Keratinocyte (primary cell): ENCODE data around the gene IQGAP3. TPM values are rescaled to one million over a fixed set of nuclear protein-coding genes. Genes with fewer than 3 reads are reported as not detected.

ENCODE experiments used
- DNase-seq: peaks from one replicate; pipeline ENCODE4 v3.0.0-alpha.2; 2011; ENCODE audit warnings: low read depth, missing footprints, low spot score
- FAIRE-seq: peaks from 2 replicates; lab custom pipeline; 2011; peaks lifted over from hg19 to GRCh38; lab: Jason Lieb, UNC
- H2AFZ ChIP-seq: 2 replicates; pipeline ENCODE4 v1.6.0; 2012; ENCODE audit warnings: low read length, control low read depth, inconsistent platforms; ENCODE audit not compliant: control insufficient read depth
- H3K27ac ChIP-seq: 2 replicates; pipeline ENCODE4 v1.5.1; 2011; ENCODE audit warnings: low read length; ENCODE audit not compliant: control insufficient read depth, insufficient read depth
- H3K27me3 ChIP-seq: 3 replicates; pipeline ENCODE4 v1.6.0; 2011; ENCODE audit warnings: low read length; ENCODE audit not compliant: control insufficient read depth, insufficient read depth; ENCODE audit errors: extremely low read depth
- H3K36me3 ChIP-seq, 2 experiments: 2 replicates in 1 of 2; 3 replicates in 1 of 2; pipeline ENCODE4 v1.5.1; 2011; ENCODE audit warnings: low read length in 2 of 2, mild to moderate bottlenecking in 1 of 2; ENCODE audit not compliant: control insufficient read depth in 2 of 2, insufficient read depth in 2 of 2; ENCODE audit errors: extremely low read depth in 1 of 2
- H3K4me1 ChIP-seq: 3 replicates; pipeline ENCODE4 v1.5.1; 2011; ENCODE audit warnings: low read length; ENCODE audit not compliant: control insufficient read depth, insufficient read depth; ENCODE audit errors: extremely low read depth
- H3K4me2 ChIP-seq: 3 replicates; pipeline ENCODE4 v1.6.0; 2011; ENCODE audit warnings: low read depth, low read length; ENCODE audit not compliant: control insufficient read depth, insufficient read depth; ENCODE audit errors: extremely low read depth
- H3K4me3 ChIP-seq, 3 experiments: fragments of 200-600 bp in 1 of 3; sonication (generic) in 1 of 3; 2 replicates in 2 of 3; 3 replicates in 1 of 3; pipeline ENCODE4 v1.5.1; 2011 to 2016; ENCODE audit warnings: low read length in 3 of 3, mild to moderate bottlenecking in 3 of 3, control low read depth in 2 of 3, inconsistent platforms in 1 of 3, low read depth in 1 of 3, mixed read lengths in 1 of 3, mixed run types in 1 of 3, moderate library complexity in 1 of 3; ENCODE audit not compliant: control insufficient read depth in 2 of 3, insufficient read depth in 2 of 3; ENCODE audit errors: extremely low read depth in 1 of 3
- H3K79me2 ChIP-seq: 2 replicates; pipeline ENCODE4 v1.6.0; 2012; ENCODE audit warnings: low read length; ENCODE audit not compliant: control insufficient read depth, insufficient read depth
- H3K9ac ChIP-seq: 3 replicates; pipeline ENCODE4 v1.6.0; 2011; ENCODE audit warnings: low read length; ENCODE audit not compliant: control insufficient read depth, insufficient read depth; ENCODE audit errors: extremely low read depth
- H3K9me1 ChIP-seq: 3 replicates; pipeline ENCODE4 v1.6.0; 2011; ENCODE audit warnings: low read length; ENCODE audit not compliant: control insufficient read depth, insufficient read depth; ENCODE audit errors: extremely low read depth
- H3K9me3 ChIP-seq: 2 replicates; pipeline ENCODE4 v1.5.1; 2012; ENCODE audit warnings: low read depth, low read length; ENCODE audit not compliant: control insufficient read depth
- H4K20me1 ChIP-seq: 3 replicates; pipeline ENCODE4 v1.6.0; 2011; ENCODE audit warnings: low read length; ENCODE audit not compliant: control insufficient read depth, insufficient read depth; ENCODE audit errors: extremely low read depth
- EZH2 ChIP-seq: IDR thresholded peaks from one replicate; pipeline ENCODE4 v1.6.1; 2012; ENCODE audit warnings: inconsistent platforms, mild to moderate bottlenecking, low read length, moderate library complexity
- dilution Hi-C: fragments of 300-500 bp; cut with MboI; formaldehyde crosslinking; loops from one replicate; pipeline ENCODE4 v1.7.0; 2020; ENCODE audit warnings: low sequenced_read_pairs; ENCODE audit not compliant: extremely low pct_ligation_motif_present
- polyA plus RNA-seq, 5 experiments: library from polyadenylated mRNA; depleted of rRNA in 3 of 5; stranded (reverse) in 3 of 5; stranded (forward) in 1 of 5; unstranded in 1 of 5; fragments of >200 nt; gene quantifications; 1 replicate in 1 of 5; 2 replicates in 3 of 5; 3 replicates in 1 of 5; pipeline versions ENCODE4 v1.2.1 to v1.2.3, GENCODE V29; 2011 to 2012; ENCODE audit warnings: missing spikeins in 2 of 5, low read depth in 1 of 5, low replicate concordance in 1 of 5
- TF ChIP-seq, protein P1 (sequence below), 3 experiments: IDR thresholded peaks in 1 of 3; conservative IDR thresholded peaks in 1 of 3; optimal IDR thresholded peaks in 1 of 3; 2 replicates in 2 of 3; 3 replicates in 1 of 3; pipeline versions ENCODE3 to v1.5.1; 2011; ENCODE audit warnings: low read length in 3 of 3, mild to moderate bottlenecking in 3 of 3, moderate library complexity in 2 of 3, control low read depth in 1 of 3, inconsistent platforms in 1 of 3; ENCODE audit not compliant: insufficient read depth in 2 of 3; ENCODE audit errors: extremely low read depth in 1 of 3

Gene IQGAP3
- polyA plus RNA-seq, 1 donor (not counting 4 experiments of a cell fraction or from before 2014, with no cell fraction given): 5.3 TPM

DNA sequence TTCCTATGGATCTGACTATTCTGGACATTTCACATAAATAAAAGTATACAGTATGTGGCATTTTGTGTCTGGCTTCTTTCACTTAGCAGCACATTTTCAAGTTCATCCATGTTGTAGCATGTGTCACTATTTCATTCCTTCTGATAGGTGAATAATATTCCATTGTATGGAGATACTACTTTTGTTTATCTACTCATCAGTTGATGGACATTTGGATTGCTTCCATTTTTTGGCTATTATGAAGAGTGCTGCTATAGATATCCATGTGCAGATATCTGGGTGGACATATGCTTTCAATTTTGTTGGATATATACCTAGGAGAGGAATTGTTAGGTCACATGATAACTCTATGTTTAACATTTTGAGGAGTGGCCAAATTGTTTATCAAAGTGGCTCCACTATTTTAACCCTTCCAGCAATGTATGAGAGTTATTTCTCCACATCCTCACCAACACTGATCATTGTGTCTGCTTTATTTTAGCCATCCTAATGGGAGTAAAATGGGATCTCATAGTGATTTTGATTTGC is 49.9 kb downstream of the IQGAP3 start:
- TF ChIP-seq, protein P1, sequence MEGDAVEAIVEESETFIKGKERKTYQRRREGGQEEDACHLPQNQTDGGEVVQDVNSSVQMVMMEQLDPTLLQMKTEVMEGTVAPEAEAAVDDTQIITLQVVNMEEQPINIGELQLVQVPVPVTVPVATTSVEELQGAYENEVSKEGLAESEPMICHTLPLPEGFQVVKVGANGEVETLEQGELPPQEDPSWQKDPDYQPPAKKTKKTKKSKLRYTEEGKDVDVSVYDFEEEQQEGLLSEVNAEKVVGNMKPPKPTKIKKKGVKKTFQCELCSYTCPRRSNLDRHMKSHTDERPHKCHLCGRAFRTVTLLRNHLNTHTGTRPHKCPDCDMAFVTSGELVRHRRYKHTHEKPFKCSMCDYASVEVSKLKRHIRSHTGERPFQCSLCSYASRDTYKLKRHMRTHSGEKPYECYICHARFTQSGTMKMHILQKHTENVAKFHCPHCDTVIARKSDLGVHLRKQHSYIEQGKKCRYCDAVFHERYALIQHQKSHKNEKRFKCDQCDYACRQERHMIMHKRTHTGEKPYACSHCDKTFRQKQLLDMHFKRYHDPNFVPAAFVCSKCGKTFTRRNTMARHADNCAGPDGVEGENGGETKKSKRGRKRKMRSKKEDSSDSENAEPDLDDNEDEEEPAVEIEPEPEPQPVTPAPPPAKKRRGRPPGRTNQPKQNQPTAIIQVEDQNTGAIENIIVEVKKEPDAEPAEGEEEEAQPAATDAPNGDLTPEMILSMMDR (optimal IDR thresholded peaks at IDR 0.05 in 1 of 3, IDR thresholded peaks at IDR 0.05 in 1 of 3, conservative IDR thresholded peaks at IDR 0.05 in 1 of 3; ENCODE audit: extremely low read depth in 1 of 3, insufficient read depth in 2 of 3, low read length in 3 of 3): no peak
- TF ChIP-seq EZH2: no peak

DNA sequence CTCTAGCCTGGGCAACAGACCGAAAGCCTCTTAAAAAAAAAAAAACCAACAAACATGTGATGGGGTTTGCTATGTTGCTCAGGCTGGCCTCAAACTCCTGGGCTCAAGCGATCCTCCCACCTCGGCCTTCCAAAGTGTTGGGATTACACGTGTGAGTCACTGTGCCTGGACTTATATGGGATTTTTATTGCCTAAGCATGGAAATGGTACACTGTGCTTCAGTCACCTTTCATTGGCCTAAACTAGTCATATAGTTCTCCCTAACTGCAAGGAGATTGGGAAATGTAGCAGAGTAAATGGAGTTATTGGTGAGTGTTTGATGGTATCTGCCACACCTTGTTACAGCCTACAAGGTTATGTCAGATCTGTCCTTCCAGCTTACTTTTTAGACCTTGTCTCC is 54.6 kb downstream of the IQGAP3 start:
- TF ChIP-seq, protein P1 (optimal IDR thresholded peaks at IDR 0.05 in 1 of 3, IDR thresholded peaks at IDR 0.05 in 1 of 3, conservative IDR thresholded peaks at IDR 0.05 in 1 of 3; ENCODE audit: extremely low read depth in 1 of 3, insufficient read depth in 2 of 3, low read length in 3 of 3): no peak
- no peak for TF ChIP-seq EZH2
- no peak for DNase-seq

More for the DNA sequence above, 49.9 kb downstream of the IQGAP3 start:
- no peaks in the 10 kb centered on the region for H3K4me1 ChIP-seq
- no peak overlapping the region for H3K27ac ChIP-seq
- no peaks in the 10 kb centered on the region for H3K27me3 ChIP-seq
- H3K9me3 ChIP-seq: no peaks in the 10 kb centered on the region
- no peak for FAIRE-seq
- peaks cover 0 to 16% of the 10 kb centered on the region in 2 experiments for H3K36me3 ChIP-seq
- no peaks in the 10 kb centered on the region for H4K20me1 ChIP-seq
- no peak overlapping the region for H2AFZ ChIP-seq
- no peak overlapping the region for H3K9ac ChIP-seq
- DNase-seq: no peak
- no peak overlapping the region for H3K4me2 ChIP-seq
- dilution Hi-C loops: no loop called here
- no peak overlapping the region for H3K4me3 ChIP-seq
- no peaks in the 10 kb centered on the region for H3K79me2 ChIP-seq
- no peaks in the 10 kb centered on the region for H3K9me1 ChIP-seq

More for the DNA sequence above, 54.6 kb downstream of the IQGAP3 start:
- Histone ChIP-seq H3K4me1 (no peaks in the 10 kb centered on the region), H3K4me2 (no peak overlapping the region), H3K79me2 (no peaks in the 10 kb centered on the region), H4K20me1 (no peaks in the 10 kb centered on the region), H3K9me1 (no peaks in the 10 kb centered on the region), H3K27ac (no peak overlapping the region), H3K4me3 (no peak overlapping the region), H3K9ac (no peak overlapping the region), H2AFZ (no peak overlapping the region), H3K36me3 (no peaks in the 10 kb centered on the region), H3K9me3 (no peaks in the 10 kb centered on the region), H3K27me3 (no peaks in the 10 kb centered on the region)
- dilution Hi-C loops: no loop called here
- FAIRE-seq: no peak
